SK-MEL-5 (cell line): ENCODE measurements around the gene NEDD4. TPM values are rescaled to one million over a fixed set of nuclear protein-coding genes. Genes with fewer than 3 reads are reported as not detected.
"Not testable (repeated sequence)": the region's sequence is repeated elsewhere in the genome, so short reads cannot be mapped to it uniquely, and the experiment has no call there.

Experiments used
- DNase-seq: peaks from one replicate; pipeline ENCODE4 v3.0.0-alpha.2; 2016; ENCODE audit warnings: low read depth, low spot score
- in situ Hi-C: cut with HindIII; loops from 2 replicates; pipeline ENCODE4 v1.10.0; 2016; ENCODE audit warnings: low sequenced_read_pairs, high pct_unique_total_duplicates, low pct_unique_long_range_greater_than_20kb
- total RNA-seq: library from RNA; depleted of rRNA; stranded (reverse); fragments of >200 nt; shearing (Covaris generic); gene quantifications from 2 replicates; pipeline ENCODE4 v1.2.3, GENCODE V29; 2014

Gene NEDD4
- total RNA-seq, 1 experiment from 2014 or later: 17.1 TPM

DNA sequence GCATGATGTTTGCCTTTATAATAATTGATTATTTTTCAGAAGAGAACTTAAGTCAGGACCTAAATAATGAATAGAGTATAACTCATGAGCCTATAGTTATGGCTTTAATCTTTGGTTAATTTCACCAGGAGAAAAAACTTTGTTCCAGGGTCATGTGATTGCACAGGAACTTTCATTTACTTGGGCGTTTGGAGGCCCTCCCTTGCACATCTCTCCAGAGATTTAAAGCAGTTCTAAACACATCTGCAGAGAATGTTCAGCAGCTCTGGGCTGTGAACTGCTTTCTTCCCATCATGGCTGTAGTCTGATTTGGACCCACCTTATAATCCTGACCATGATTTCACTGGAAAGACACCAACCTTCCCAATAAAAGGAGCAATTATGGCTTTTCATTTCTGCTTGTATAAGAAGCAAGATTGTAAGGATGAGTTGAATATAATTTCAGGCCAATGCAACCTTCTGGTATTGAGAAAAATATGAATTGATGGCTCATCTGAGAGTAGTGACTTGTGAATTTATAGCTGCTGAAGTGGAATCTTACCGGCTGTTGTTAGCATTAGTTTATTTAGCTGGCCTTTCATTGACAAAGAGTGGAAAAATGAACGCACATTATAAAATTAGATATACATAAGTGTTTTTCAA is 169.6 kb downstream of the NEDD4 start:
- in situ Hi-C loops: no loop called here
- DNase-seq: no peak

- in situ Hi-C loops: no loop called here
- DNase-seq: peak; percentile 40
Measured at GRCh38 chr15:55823191-55823670, 170.2 kb downstream of the NEDD4 start.

- in situ Hi-C loops, DNase-seq: not testable (repeated sequence)
Measured at GRCh38 chr15:55821740-55822139, 171.7 kb downstream of the NEDD4 start.

DNA sequence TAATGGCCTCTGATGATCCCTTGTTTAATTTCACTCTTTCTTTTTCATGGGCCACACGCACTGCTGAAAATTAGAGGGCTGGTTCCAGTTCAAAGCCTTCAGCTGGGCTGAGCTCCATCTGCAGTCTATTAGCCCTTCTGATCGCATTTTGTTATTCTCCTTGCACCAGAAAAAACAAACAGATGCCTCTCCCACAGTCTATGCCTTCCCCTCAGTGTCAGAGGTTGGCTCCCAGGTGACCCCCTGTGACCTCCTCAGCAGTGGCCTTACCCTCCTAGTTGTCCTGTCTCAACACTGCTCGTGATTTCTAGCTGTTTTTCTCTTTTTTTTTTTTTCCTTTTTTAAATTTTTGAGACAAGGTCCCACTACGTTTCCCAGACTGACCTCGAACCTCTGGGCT is 173.4 kb downstream of the NEDD4 start:
- in situ Hi-C loops: no loop called here
- DNase-seq: no peak

- DNase-seq: peak; percentile 15
- in situ Hi-C loops: no loop called here
Measured at GRCh38 chr15:55819397-55820034, 173.9 kb downstream of the NEDD4 start.

GRCh38 chr15:55816017-55816416 is 177.4 kb downstream of the NEDD4 start:
- in situ Hi-C loops: no loop called here
- no peak for DNase-seq

DNA sequence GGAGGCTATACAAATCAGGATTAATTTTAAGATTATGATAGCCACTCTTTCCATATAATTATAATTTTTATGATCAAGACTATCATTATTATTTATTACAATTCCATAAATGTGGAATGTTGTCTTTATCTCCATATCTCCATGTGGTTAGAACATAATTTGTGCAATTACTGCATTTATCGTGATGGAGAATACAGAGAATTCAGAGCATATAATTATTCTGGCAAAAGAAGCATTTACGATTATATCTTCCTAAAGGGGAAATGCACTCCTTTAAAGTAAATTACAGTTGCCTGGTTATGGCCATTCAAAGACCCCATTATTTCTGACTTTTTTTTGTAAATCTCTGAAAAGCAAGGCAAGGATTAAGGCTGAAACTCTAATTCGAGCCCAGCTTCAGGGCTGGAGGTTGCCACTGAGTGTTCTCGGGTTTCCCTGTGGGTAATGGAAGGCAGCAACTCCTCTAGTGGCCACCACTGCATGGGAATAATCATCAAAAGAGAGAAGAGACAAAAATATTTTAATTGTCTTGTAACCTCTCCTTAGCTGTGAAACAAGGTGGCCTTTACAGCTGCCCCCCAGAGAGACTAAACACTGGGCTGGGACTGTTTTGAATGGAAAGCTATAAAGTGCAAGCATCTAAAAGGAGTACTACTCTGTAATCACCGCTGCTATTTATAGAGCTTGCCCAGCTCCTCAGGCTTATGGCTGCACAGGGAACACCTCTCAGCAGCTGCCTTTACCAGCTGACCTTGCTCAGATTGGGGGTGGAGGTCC is 190.6 kb downstream of the NEDD4 start:
- no peak for DNase-seq
- in situ Hi-C loops: no loop called here

DNA sequence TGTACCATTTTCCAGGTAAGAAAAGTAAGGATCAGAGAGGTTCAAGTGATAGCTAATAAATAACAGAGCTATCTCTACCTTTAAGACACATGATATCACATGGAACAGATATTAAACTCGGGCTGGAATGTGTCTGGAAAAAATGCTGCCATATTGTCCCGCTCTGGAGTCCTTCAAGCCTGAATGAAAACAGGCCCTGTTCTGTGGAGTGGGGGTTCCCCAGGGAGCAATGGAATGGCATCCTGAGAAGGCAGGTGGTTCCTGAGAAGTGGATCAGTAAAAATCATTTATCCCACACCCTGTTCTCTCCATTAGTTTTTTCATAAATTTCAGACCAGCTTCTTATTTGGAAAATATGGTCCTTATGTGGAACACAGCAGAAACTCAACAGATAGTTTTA is 193.2 kb downstream of the NEDD4 start:
- in situ Hi-C loops: no loop called here
- peak; percentile 33 for DNase-seq

DNA sequence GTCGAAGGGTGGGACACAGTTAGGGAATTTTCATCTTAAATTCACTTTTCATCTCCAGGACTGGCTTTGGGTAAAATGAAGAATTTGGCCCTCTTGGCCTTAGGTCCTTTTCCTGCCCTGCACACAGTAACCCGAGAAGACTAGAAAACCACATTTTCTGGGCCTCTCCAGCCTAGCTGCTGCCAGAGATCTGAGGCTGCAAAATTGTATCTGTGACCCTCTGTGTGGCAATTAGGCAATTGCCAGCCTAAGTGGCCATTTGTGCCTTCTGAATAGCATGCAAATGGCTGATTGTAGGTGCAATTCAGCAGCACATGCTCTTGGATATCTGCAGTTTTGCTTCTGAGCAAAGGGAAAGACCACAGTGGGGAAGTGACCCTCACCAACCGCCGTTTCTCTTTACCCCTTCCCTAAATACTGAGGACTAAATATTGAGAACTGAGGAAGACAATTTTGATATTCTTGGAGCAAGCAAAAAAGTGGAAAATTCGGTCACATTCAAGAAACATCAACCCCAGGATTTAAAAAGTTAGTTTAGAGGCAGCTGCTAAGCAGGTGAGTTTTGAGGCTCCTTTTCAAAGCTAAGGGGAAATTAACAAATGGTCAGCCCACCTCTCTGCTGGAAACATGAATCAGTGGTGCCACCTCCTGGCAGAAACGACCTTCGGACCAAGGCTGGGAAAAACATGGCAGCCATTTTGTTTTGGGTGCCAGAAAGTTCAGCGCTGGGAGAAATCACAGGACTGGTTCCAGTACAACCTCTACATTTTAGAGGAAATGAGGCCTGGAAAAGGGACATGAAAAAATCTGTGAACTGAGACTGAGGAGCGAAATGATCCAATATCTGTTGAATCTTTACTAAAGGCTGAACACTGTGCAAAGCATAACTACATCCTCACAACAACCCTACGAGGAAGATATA is 193.9 kb downstream of the NEDD4 start:
- in situ Hi-C loops: no loop called here
- DNase-seq: peak; percentile 82

- in situ Hi-C loops: no loop called here
Measured at GRCh38 chr15:55796321-55796965, 197.0 kb downstream of the NEDD4 start.

DNA sequence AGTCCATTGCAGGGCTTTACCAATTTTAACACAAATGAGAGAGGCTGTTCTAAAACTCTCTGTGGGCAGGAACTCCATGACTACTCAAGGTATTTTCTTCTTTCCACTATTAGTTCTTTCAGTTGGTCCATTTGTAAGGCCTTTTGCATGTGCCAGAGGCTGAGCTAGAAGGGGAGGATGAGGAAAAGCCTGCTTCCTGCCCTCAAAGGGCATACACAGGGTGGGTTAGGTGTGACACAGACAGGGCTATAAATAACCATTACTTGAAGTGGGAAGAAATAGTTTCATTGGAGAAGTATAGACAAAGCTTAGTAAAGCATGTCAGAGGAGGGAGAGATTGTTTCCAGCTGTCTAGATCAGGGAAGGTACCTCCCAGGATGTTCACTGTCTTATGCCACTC is 198.4 kb downstream of the NEDD4 start:
- no peak for DNase-seq
- in situ Hi-C loops: no loop called here

More at GRCh38 chr15:55796321-55796965, 197.0 kb downstream of the NEDD4 start:
- no peak for DNase-seq

DNA sequence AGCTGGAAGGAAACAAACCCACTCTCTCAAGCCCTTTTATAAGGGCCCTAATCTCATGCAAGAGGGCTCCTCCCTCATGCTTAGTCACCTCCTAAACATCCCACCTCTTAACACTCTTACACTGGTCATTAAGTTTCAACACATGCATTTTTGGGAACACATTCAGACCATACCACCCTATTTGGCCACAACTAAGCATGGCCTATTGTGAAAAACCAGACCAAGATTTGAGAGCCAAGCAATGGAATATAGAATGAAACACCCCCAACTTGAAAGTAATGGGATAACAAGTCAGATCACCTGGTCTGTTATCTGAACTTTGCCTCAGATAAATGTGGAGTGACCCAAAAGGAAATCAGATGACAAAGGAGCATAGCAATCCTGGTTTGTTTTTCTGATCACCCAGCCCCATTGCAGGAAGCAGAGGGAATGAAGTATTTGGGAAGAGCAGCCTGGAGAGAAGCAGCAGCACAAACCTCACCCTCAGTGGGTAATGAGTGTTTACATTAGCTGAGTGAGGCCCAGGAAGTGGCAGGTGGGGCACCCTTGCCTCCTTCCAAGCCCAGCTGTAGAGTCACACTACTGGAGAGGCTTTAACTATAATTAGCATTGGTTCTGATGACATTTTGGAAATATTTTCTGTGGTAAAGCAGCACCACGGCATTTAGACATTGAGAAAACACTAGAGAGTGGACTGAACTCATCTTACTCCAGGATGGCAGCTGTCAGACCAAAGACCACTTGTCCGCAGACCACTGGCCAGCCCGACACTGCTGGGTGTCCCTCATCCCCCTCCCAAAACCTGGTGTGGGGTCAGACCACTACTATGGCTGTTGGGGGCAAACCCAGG is 201.6 kb downstream of the NEDD4 start:
- in situ Hi-C loops: no loop called here

DNA sequence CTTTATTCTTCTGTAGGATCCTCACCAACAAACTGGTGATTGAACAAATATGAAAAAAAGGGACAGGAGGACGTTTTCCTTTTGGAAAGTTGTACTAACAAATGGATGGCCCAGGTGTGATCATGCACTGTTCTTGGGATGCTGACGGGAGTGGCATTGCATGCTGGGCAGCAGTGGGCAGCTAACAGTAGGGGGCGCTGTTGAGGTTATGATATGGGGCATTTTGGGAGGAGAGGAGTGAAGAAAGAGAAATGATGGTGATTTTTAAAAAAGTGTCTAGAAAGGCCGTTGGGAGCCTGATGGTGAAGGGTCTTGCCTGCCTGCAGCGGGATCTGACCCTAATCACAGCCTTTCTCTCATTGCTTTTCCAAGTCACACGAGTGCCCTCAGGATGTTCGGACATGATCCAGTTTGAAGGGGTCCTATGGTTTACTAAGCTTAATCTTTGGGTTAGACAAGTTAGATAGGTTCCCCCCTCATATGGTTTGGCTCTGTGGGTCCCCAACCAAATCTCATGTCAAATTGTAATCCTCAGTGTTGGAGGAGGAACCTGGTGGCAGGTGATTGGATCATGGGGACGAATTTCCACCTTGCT is 204.2 kb downstream of the NEDD4 start:
- in situ Hi-C loops: no loop called here
- DNase-seq: peak; percentile 59

More for the DNA sequence above, 201.6 kb downstream of the NEDD4 start:
- no peak for DNase-seq

DNA sequence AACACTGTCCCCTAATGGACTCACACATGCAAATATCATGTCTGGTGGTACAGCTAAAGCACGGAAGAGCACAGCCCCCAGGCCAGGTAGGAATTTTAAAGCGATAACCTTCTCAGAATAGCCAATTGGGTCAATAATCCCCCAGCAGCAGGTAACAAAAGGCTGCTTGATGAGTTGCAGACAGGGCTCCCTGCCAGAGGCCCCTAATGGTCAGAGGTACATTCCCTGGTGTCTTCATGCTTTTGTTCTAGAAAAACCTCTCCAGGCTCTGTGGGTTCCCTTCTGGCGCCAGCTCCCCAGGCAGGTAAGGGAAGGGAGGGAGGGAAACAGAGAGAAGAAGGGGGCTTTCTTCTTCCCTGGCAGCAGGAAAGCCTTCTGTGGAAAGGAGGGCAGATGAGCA is 207.1 kb downstream of the NEDD4 start:
- no peak for DNase-seq
- in situ Hi-C loops: no loop called here

DNA sequence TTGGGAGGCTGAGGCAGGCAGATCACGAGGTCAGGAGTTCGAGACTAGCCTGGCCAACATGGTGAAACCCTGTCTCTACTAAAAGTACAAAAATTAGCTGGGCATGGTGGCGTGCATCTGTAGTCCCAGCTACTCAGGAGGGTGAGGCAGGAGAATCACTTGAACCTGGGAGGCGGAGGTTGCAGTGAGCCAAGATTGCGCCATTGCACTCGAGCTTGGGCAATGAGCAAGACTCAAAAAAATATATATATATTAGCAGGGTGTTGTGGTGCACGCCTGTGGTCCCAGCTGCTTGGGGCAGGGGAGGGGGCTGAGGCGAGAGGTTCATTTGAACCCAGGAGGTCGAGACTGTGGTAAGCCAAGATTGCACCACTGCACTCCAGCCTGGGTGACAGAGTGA is 207.8 kb downstream of the NEDD4 start:
- in situ Hi-C loops, DNase-seq: not testable (repeated sequence)

DNA sequence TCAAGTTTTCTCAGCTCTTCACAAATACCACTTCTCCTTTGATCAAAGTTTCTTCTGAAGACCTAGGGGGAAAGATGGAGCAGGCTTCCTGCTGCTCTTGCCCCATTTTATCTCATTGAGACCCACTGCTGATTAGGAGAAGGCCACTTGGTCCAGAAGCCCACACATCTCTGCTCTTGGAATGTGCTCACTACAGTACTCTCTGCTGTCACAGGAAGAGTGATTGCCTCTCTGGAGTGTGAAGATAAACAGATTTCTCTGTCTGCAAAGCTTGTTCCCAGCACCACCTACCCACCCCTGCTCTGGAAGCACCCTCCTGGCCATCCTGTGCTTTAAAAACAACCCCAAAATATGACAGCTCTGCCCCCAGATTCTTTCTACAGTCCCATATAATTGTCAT is 209.1 kb downstream of the NEDD4 start:
- DNase-seq: no peak
- in situ Hi-C loops: no loop called here
